ENCODE measurements around the gene TADA2B.

TADA2B gene

DNA sequence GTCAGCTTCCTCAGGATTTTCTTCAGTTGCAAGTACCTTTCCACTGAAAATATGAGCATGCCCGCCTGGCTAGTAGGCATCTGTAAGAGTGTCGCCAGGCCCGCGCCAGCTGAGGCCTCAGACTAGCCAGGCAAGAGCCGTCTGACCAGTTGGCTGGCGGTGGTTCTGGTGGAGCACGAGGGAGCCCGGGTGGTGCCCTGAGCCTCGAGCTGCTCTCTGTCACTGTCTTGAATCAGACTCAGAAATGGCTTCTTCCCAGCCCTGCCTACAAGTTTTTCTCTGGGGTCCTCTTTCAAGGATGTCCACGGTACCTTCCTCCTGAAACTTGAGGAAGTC is 12.8 kb downstream of the TADA2B start:
- no peak for DNase-seq

DNA sequence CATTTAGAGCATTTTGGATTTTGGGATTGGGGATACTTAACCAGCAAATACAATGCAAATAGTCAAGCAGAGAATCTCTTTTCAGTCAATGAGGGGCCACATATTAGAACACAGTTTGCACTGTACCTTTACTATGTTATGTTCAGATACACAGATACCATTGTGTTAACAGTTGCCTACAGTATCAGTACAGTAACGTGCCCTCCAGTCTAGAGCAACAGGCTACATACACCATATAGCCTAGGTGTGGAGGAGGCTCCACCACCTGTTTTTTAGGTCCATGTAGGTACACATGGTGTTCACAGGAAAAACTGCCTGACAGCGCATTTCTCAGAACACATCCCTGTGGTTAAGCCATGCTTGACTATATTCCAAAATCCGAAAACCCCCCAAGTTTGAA is 15.6 kb downstream of the TADA2B start:
- no peak for DNase-seq

DNA sequence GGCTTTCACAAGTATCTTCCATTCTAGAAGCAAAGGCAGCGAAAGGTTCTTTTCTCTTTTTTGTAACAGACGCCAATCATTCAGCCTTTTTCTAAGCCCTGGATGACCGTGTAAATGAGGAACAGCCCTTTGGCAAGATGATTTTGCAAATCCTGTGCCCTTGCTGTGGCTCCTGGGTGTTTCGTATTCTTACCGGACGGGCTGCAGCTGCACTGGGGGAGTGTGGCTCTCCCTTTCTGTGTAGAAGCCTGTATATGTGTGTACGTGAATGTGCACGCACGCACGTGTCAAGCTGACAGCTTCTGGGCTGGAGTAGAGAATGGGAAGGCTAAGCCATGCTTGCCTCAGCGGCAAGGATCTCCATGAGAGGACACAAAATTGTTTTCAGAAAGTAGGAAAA is 16.5 kb downstream of the TADA2B start:
- no peak for DNase-seq

DNA sequence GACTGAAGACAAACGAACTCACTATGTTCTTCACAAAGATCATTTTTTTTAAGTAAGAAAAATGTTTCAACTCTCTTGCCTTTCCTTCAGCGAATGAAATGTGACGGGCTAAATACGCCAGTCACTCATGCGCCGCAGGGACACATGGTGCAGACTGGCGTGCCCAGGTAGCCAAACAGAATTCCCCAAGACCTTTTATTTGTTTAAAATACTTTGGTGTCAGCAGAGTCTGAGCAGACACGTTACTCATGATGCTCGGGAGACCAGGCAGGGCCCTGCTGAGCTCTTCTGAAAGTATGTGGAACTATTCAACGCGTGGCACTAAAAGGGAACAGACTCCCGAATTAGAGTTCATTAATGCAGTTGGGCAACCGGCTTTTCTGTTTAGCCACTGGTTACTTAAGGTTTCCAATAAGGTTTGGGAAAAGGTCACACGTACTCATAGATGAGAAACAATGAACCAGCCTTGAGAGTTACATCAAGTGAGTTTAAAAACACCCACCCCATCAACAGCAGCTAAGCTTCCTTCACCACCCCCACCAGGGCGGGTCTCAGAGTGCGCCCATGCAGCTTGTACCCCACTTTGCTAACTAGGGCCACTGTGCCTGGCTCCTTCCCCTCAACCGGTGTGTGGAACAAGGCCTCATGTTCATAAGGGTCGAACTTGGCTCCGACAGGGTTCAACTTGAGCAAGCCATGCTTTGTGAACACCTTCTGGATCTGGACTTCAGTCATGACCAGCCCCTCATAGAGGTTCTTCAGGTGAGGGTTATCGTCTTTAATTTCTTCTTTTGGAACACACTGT is 17.4 kb downstream of the TADA2B start:
- DNase-seq = no peak

DNA sequence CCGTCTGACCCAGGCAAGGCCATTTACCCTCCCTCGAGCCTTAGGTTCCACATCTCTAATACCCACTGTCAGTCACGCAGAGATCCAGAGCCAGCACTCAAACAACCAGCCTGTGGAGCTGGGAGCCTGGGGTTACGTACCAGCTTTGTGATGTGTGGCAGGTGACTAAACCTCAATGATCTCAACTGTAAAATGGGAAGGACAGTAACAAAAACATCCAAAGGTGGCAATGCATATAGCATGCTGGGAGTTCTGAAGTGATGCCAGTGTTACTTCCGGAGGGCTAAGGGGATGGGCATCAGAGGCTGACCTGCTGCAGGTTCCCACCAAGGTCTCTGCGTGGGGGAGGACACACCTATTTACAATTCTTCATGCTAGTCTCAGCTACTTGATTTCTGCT is 18.6 kb downstream of the TADA2B start:
- no peak for DNase-seq

DNA sequence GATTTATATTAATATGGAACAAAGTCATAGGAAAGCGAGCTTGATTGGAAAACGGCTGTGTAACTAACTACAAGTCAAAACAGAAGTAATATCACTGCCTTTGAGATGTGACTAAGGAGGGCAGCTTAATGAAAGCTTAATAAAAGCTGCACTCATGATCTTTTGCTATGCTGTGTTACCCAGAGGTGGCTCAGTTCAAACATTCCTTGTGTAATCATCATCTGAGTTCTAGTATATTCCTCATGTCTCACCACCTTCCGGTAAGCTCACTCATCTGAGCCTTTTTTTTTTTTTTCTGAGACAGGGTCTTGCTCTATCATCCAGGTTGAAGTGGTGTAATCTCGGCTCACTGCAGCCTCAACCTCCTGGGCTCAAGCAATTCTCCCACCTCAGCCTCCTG is 19.6 kb downstream of the TADA2B start:
- DNase-seq = no peak

DNA sequence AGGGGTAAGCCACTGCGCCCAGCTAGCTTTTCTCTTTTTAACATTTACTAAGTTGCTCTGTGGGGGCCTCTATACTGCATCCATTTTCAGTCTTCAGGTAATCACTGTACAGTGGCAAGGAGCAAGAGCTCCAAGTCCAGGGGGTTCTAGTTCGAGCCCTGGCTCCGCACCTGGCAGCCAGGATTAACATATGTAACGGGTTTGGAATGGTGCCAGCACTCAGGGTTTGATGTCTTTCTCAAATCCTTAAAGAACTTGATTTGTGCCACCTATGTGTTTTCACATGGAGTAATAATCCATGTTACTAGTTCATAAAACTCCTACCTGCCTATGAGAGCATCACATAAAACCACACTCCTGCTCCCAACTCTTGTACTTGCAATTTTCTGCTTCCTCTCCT is 20.2 kb downstream of the TADA2B start:
- no peak for DNase-seq

DNA sequence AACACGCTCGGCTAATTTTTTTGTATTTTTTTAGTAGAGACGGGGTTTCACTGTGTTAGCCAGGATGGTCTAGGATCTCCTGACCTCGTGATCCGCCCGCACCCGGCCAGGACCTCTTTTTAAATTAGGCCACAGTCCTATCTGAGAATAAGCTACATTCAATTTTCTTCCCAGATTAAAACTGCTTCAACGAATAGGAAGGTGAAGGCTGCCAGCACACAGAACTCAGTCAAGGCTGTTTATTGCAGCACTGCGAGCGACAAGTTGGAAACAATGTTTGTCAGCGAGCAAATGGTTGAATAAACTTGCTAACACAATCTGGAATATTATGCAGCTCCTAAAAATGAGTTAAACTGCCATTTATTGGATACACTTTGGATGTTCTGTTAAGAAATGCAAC is 22.8 kb downstream of the TADA2B start:
- DNase-seq = no peak

DNA sequence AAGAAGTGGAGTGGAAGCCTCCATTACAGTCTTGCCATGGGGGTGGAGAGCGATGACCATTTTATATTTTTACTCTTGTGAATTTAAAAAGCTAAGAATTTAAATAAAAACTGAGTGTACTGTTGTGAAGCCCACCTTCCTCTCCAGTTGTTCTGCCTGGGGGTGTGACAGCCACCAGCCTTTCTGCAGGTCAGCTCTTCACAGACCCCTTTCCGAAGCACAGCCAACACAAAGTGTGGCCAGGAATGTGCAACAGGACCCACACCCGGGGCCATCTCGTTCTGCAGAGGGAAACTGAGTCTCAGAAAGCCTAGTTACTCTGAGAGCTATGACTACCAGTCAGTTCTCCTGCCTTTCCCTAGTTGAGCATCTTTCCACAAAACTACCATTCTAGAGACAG is 23.3 kb downstream of the TADA2B start:
- no peak for DNase-seq

DNA sequence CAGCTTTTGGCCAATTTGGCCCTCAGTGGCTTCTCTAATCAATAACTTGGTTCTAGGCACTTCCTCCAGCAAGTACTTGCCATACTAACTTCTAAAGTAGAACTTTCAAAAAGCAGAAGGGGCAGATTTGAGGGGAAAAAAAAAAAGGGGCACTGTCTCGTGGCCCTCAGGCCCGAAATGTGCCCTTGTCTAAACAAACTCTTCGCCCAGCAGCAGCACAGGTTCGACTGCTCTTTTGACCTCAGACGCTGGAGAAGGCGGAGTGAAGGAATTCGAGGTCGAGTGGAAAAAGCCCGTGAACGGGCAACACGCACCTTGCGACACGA is 23.9 kb downstream of the TADA2B start:
- no peak for DNase-seq

DNA sequence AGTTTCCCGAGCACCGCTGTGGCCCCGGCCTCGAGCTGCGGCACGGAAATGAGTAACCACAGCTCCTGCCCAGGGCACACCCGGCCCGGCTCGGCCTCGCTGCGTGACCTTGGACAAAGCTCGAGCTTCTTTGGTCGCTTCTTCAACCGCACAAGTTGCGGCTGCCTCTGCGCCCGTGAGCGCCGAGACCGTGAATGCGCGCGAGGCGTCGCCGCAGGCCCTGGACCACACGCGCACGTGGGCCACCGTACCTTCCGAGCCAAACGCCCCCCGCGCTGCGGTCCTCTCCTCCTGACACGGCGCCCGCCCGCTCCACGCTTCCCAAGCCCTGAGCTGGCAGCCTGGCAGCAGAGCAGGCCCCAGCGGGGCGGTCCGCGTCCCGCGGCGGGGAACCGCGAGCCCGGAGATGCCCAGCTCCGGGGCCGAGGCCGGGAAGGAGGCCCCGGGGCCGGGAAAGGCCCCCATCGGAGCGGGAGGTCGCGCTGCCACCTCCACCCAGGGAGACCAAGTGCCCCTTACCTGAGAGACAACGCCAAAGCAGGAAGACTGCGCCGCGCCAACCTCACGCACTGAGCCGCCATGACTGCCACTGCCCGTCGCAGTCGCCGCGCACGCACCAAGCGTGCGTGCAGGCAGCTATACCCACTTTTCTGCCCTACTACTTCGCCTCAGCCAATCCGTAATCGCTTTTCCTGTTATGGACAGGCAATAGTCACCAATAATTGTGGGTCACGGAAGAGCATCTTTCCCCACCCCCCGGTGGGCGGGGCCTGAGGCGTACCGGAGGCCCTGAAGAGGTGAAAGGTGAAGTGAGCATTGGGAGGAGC is 24.5 kb downstream of the TADA2B start, which contains the start of gene GRPEL1:
GRPEL1 (minus strand) TSS at position 613 of the 827 bp plus-strand sequence; CDS start at position 581, 32 bp downstream.
- DNase-seq = peak; percentile 82 to 100 (median 99)

DNA sequence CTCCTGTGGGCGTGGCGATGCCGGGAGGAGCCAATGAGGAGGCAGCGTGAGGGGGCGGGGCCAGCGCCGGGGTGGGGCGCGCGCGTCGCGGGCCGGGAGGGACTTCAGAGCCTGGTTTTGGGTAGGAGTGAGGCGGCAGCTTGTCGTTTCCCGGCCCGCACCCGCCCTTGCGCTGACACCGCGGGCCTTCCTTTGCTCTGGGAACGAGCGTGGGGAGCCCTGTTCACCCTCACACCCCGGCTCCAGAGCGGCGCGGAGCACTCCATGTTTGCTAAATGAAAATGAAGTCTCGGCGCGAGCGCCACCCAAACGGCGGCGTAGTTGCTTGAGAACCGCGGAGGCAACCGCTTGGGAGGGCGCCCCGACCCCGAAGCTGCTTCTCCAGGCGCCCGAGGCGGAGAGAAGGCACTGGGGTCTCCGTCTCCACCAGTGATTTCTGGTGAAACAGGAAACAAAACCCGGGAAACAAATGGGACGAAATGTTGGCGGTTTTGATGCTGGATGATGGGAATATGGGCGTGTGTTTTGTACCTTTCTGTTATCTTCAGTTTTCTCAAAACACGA is 25.2 kb downstream of the TADA2B start:
- DNase-seq = peak in 1 of 56 donors; percentile 74

DNA sequence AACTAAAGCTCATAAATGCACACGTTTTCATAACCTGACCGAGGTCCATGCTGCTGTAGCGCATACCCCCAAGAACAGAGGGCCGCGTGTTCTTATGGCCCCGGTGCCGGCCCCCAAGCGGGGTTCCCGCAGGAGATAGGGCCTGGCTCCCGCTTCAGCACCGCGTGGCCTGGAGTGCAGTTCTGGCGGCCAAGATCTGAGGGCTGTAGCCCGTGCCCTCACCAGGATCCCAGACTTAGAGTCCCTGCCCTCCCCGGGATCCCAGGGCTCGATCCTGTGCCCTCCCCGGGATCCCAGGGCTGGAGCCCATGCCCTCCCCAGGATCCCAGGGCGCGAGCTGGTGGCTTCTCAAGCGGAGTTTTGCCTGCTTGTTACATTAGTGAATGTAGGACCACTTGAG is 25.7 kb downstream of the TADA2B start:
- DNase-seq = no peak

DNA sequence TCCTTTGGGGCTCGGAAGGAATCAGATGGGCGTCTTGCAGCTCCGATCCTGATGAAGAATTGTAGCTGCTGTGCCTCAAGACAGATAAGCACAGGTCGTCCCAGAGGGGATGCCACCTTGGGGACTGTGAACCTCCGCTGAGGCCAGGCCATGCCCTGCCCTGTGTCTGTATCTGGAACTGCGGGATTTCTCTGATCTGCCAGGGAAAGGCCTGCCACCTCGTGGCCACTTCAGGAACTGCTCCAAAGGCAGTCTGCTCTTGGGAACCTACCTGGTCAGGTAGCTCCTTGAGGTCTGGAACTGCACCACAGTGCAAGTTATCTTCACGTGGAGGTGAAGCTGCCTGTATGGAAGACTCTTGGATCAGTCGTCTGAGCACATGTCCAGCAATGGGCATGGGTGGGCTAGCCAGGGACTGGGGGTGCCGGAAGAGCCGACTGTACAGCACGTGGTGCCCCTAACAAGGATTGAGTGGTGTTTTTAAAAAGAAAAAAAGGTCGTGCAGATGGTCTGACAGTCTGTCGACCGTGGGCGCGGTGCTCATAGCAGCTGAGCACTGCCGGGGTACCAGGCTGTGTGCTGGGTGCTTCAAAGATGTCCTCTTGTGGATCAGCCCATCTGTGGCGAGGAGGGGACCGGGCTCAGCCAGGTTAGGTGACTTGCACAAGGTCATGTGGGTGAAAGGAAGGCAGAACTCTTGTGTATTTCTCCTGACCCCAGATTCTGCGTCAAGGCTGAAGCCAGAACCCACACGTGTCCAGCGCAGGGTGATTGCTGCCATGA is 27.7 kb downstream of the TADA2B start:
- peak in 52 of 56 donors; percentile 19 to 87 (median 60) for DNase-seq

DNA sequence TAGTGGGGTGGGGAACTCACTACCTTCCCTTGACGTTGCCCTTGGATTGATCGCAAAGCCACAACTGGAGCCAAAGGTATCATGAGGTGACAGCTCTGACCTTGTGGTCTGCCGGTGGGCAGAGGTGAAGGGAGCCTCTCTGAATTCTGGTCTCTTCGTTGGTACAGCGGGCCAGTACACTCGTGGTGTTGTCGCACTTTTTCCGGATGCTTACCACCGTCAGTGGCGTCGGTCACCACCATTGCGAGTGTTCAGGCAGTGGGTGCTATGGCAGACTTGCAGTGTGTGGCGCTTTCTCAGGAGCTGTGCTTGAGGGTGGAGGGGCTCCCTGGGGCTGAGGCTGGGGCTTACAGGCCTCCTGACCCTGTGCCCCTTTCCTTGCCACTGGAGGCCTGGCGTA is 29.9 kb downstream of the TADA2B start:
- no peak for DNase-seq

DNA sequence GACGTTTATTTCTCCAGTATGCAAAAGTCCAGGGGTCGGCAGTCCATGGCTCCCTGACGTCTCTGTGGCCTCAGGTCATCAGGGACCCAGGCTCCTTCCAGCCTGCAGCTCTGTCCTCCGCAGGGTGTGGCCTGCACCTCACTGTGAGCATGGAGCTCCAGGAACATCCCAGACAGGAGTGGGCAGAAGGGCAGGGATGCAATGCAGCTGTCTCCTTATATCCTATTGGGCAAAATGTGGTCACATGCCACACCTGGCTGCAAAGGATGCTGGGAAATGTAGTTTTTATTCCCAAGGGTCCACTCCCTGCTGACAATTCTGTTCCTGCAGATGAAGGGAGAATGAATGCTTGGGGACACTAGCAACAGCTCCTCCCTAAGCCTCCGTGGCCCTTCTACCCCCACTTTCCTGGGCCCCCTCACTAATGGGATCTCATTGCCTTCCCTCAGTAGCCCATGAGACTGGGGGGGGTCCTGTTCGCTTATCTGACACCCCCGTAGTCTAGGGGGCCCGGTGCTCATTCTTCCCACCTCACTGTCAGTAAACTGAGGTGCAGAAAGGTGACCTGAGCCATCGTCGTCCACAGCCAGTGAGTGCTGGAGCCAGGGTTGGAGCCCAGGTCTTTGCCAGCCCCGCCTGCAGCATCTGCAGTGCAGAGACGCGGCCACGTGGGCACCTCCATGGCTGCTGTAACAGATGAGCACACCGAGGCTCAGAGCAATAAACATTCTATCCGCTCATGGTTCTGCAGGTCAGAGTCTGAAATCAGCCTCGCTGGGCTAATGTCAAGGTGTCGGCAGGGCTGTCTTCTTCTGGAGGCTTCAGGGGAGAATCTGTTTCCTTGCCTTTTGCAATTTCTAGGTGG is 30.6 kb downstream of the TADA2B start:
- peak in 10 of 56 donors; percentile 6 to 43 (median 22) for DNase-seq

DNA sequence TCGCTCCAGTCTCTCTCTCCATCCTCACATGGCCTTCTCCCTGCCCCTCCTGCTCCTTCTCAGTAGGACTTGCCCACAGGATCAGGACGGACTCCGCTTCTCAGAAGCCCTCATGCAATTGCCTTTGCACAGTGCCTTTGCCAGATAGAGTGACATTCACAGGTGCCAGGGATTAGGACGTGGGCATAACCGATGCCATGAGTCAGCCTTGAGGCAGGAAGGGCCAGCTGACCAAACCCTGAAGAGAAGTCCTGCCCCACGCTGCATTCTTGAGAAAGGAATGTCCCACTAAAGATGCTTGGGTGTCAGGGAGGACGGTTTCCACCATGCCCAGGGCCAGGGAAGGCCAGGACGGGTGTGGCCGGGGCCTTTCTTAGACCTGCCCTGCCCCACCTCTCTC is 31.3 kb downstream of the TADA2B start:
- no peak for DNase-seq

DNA sequence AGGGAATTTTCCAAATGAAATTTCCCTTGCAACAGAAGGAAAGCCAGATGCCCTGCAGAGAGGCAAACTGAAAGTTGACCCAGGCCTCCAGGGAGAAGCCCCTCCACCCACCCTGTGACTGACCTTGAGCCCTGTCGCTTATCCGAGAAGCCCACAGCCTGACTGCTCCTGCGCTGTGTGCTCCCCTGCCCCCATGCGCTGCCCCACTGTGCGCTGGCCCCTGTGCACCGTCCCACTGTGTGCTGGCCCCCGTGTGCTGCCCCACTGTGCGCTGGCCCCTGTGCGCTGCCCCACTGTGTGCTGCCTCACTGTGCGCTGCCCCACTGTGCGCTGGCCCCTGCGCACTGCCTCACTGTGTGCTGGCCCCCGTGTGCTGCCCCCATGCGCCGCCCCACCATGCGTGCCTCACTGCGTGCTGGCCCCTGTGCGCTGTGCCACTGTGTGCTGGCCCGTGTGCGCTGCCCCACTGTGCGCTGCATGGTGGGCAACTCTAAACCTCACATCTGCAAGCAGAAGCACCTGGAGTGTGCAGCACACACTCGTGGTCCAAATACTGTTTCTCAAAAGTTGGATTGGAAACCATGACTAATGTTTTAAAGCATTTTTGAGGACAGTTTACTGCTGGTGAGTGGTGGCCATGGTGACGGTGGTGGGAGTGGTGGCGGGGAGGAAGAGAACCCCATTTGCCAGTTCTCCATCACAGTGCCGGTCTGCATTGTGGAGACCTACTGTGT is 33.0 kb downstream of the TADA2B start:
- no peak for DNase-seq

DNA sequence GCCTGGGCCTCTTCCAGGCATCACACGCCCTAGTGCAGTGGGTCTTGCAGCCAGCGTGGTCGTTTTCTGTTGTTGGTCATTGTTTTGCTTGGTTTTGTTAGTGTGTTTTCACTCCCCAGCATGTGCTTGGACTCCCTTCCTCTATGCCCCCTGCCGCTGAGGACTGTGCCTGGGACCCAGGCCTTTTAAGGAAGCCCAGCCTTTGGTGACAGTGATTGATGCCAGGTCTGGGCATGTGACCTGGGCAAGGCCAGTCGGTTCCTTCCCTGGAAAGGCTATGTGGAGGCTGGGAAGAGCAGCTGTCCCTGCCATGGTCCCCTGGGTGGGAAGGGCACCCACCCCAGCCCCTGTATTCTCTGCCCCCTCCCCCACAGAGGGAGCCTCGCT is 33.5 kb downstream of the TADA2B start:
- no peak for DNase-seq

DNA sequence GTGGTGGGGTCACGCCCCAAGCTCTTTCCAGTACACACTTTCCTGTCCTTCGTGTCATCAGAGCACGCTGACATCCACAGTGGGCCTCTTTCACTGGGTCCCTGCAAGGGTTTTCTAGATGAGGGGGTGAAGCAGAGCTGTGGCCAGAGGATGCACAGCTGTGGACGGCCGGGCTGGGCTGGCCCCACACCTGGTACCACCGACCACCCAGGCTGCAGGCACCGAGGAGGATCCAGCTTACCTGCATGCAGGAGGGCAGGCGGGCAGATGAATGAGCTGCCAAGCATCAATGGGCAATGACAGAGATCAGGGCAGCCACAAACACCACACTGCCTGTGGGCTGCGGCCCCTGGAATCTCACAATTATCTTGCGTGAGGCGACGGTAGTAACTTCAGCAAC is 34.2 kb downstream of the TADA2B start:
- no peak for DNase-seq
